Measurements from ENCODE around the gene TLCD3A.
"Not testable (repeated sequence)": the region's sequence is repeated elsewhere in the genome, so short reads cannot be mapped to it uniquely, and the experiment has no call there.

Gene TLCD3A

GRCh38 chr17:753418-753817 is 21.0 kb downstream of the TLCD3A start:
- Histone ChIP-seq H3K27me3 (ENCODE audit: insufficient read depth, low read length, poor library complexity) (no peaks in the 10 kb centered on the region), H3K4me1 (ENCODE audit: insufficient read depth, low read length) (peaks cover 29% of the 10 kb centered on the region), H3K9me3 (ENCODE audit: insufficient read depth, low read length, severe bottlenecking) (no peaks in the 10 kb centered on the region), H3K27ac (ENCODE audit: low read length) (no peak overlapping the region), H3K9ac (ENCODE audit: low read depth, low read length) (no peak overlapping the region), H2AFZ (ENCODE audit: low read depth, low read length) (0 out of 2 replicates have a peak overlapping the region, but pooled peaks have one; percentile 51), H3K79me2 (ENCODE audit: insufficient read depth, low read length) (peaks cover 33% of the 10 kb centered on the region), H3K36me3 (ENCODE audit: insufficient read depth, low read length) (peaks cover 29% of the 10 kb centered on the region), H3K4me2 (ENCODE audit: insufficient read depth, low read length) (no peak overlapping the region), H3K4me3 (ENCODE audit: low read depth in 1 of 2, low read length in 2 of 2) (no peak overlapping the region), H4K20me1 (ENCODE audit: insufficient read depth, low read length) (peaks cover 18% of the 10 kb centered on the region)
- DNase-seq (no peak), ATAC-seq (ENCODE audit: insufficient read depth, low read depth) (no peak)
- no peak for TF ChIP-seq CTCF (IDR thresholded peaks at IDR 0.05; ENCODE audit: borderline replicate concordance, extremely low read depth, low read length, poor library complexity, severe bottlenecking)
- no peak for TF ChIP-seq EZH2 (IDR thresholded peaks at IDR 0.05; ENCODE audit: borderline replicate concordance, low read depth, low read length, severe bottlenecking)

GRCh38 chr17:755319-755961 is 23.0 kb downstream of the TLCD3A start:
- H3K9me3 ChIP-seq (ENCODE audit: insufficient read depth, low read length, severe bottlenecking); H2AFZ ChIP-seq (ENCODE audit: low read depth, low read length); H3K9ac ChIP-seq (ENCODE audit: low read depth, low read length); H3K4me3 ChIP-seq (ENCODE audit: low read depth in 1 of 2, low read length in 2 of 2); DNase-seq; H3K4me2 ChIP-seq (ENCODE audit: insufficient read depth, low read length); ATAC-seq (ENCODE audit: insufficient read depth, low read depth); H4K20me1 ChIP-seq (ENCODE audit: insufficient read depth, low read length); H3K27ac ChIP-seq (ENCODE audit: low read length); H3K27me3 ChIP-seq (ENCODE audit: insufficient read depth, low read length, poor library complexity): not testable (repeated sequence)
- Histone ChIP-seq H3K79me2 (ENCODE audit: insufficient read depth, low read length) (peaks cover 16% of the 10 kb centered on the region), H3K4me1 (ENCODE audit: insufficient read depth, low read length) (peaks cover 16% of the 10 kb centered on the region), H3K36me3 (ENCODE audit: insufficient read depth, low read length) (peaks cover 34% of the 10 kb centered on the region)

GRCh38 chr17:756010-756567 is 23.7 kb downstream of the TLCD3A start:
- not testable (repeated sequence) for H3K27me3 ChIP-seq (ENCODE audit: insufficient read depth, low read length, poor library complexity); H3K4me2 ChIP-seq (ENCODE audit: insufficient read depth, low read length); H3K9ac ChIP-seq (ENCODE audit: low read depth, low read length); DNase-seq; H3K79me2 ChIP-seq (ENCODE audit: insufficient read depth, low read length); H4K20me1 ChIP-seq (ENCODE audit: insufficient read depth, low read length); H3K27ac ChIP-seq (ENCODE audit: low read length); H2AFZ ChIP-seq (ENCODE audit: low read depth, low read length); ATAC-seq (ENCODE audit: insufficient read depth, low read depth); H3K9me3 ChIP-seq (ENCODE audit: insufficient read depth, low read length, severe bottlenecking); H3K4me3 ChIP-seq (ENCODE audit: low read depth in 1 of 2, low read length in 2 of 2); H3K4me1 ChIP-seq (ENCODE audit: insufficient read depth, low read length)
- H3K36me3 ChIP-seq (ENCODE audit: insufficient read depth, low read length): peaks cover 41% of the 10 kb centered on the region

- DNase-seq (no peak), ATAC-seq (ENCODE audit: insufficient read depth, low read depth) (no peak)
- H3K4me2 ChIP-seq (ENCODE audit: insufficient read depth, low read length): no peak overlapping the region
- H3K36me3 ChIP-seq (ENCODE audit: insufficient read depth, low read length): peaks cover 70% of the 10 kb centered on the region
- H2AFZ ChIP-seq (ENCODE audit: low read depth, low read length): no peak overlapping the region
- H3K4me3 ChIP-seq (ENCODE audit: low read depth in 1 of 2, low read length in 2 of 2): no peak overlapping the region
- no peaks in the 10 kb centered on the region for H3K79me2 ChIP-seq (ENCODE audit: insufficient read depth, low read length)
- H3K4me1 ChIP-seq (ENCODE audit: insufficient read depth, low read length): no peaks in the 10 kb centered on the region
- no peak for TF ChIP-seq EZH2 (IDR thresholded peaks at IDR 0.05; ENCODE audit: borderline replicate concordance, low read depth, low read length, severe bottlenecking)
- no peak for TF ChIP-seq CTCF (IDR thresholded peaks at IDR 0.05; ENCODE audit: borderline replicate concordance, extremely low read depth, low read length, poor library complexity, severe bottlenecking)
- no peak overlapping the region for H3K27ac ChIP-seq (ENCODE audit: low read length)
- no peaks in the 10 kb centered on the region for H3K9me3 ChIP-seq (ENCODE audit: insufficient read depth, low read length, severe bottlenecking)
- H3K9ac ChIP-seq (ENCODE audit: low read depth, low read length): no peak overlapping the region
- H3K27me3 ChIP-seq (ENCODE audit: insufficient read depth, low read length, poor library complexity): no peaks in the 10 kb centered on the region
- no peaks in the 10 kb centered on the region for H4K20me1 ChIP-seq (ENCODE audit: insufficient read depth, low read length)
Measured at GRCh38 chr17:759964-760363, 27.6 kb downstream of the TLCD3A start.

All from DND-41 (cell line).